Ishikawa (cell line): Measurements from ENCODE around the gene RUNX1.

ENCODE experiments used
- CEBPB ChIP-seq: IDR thresholded peaks from 2 replicates; pipeline ENCODE4 v1.6.1; 2012
- CREB1 ChIP-seq: IDR thresholded peaks from 2 replicates; pipeline ENCODE4 v1.6.1; 2012; ENCODE audit warnings: low read depth
- EGR1 ChIP-seq: IDR thresholded peaks from 2 replicates; pipeline ENCODE4 v1.6.1; 2012
- EP300 ChIP-seq: IDR thresholded peaks from 2 replicates; pipeline ENCODE4 v1.6.1; 2012; ENCODE audit warnings: borderline replicate concordance
- FOXM1 ChIP-seq: IDR thresholded peaks from 2 replicates; pipeline ENCODE4 v1.6.1; 2012; ENCODE audit warnings: low read depth, borderline replicate concordance
- NFIC ChIP-seq: IDR thresholded peaks from 2 replicates; pipeline ENCODE4 v1.6.1; 2012
- RAD21 ChIP-seq: IDR thresholded peaks from 2 replicates; pipeline ENCODE4 v1.6.1; 2012; ENCODE audit warnings: low read depth
- REST ChIP-seq: IDR thresholded peaks from 2 replicates; pipeline ENCODE4 v1.6.1; 2012; ENCODE audit warnings: low read depth, mild to moderate bottlenecking
- TAF1 ChIP-seq: IDR thresholded peaks from 2 replicates; pipeline ENCODE4 v1.6.1; 2012; ENCODE audit warnings: low read depth, mild to moderate bottlenecking
- TCF12 ChIP-seq: IDR thresholded peaks from 2 replicates; pipeline ENCODE4 v1.6.1; 2012; ENCODE audit warnings: low read depth
- TEAD4 ChIP-seq: IDR thresholded peaks from 2 replicates; pipeline ENCODE4 v1.6.1; 2012
- YY1 ChIP-seq: IDR thresholded peaks from 2 replicates; pipeline ENCODE4 v1.6.1; 2012; ENCODE audit warnings: low read depth
- ZBTB7A ChIP-seq: IDR thresholded peaks from 2 replicates; pipeline ENCODE4 v1.6.1; 2012; ENCODE audit warnings: low read depth
- TF ChIP-seq, protein P1 (sequence below): IDR thresholded peaks from 2 replicates; pipeline ENCODE4 v1.6.1; 2012
- TF ChIP-seq, protein P2 (sequence below): IDR thresholded peaks from 2 replicates; pipeline ENCODE4 v1.6.1; 2012

RUNX1 gene

GRCh38 chr21:35051287-35051818 is 2.3 kb upstream of the RUNX1 start:
- TF ChIP-seq CREB1, result no peak
- TF ChIP-seq RAD21, result 0 out of 2 replicates have a peak, but pooled peaks have one; percentile 15

GRCh38 chr21:35050348-35051286 is 1.5 kb upstream of the RUNX1 start:
- no peak for TF ChIP-seq ZBTB7A
- no peak for TF ChIP-seq EGR1
- TF ChIP-seq EP300, result no peak
- no peak for TF ChIP-seq YY1
- TF ChIP-seq CEBPB, result no peak
- TF ChIP-seq RAD21, result no peak
- no peak for TF ChIP-seq TAF1
- no peak for TF ChIP-seq TCF12
- no peak for TF ChIP-seq NFIC
- no peak for TF ChIP-seq CREB1
- TF ChIP-seq TEAD4, result no peak
- TF ChIP-seq, protein P1, sequence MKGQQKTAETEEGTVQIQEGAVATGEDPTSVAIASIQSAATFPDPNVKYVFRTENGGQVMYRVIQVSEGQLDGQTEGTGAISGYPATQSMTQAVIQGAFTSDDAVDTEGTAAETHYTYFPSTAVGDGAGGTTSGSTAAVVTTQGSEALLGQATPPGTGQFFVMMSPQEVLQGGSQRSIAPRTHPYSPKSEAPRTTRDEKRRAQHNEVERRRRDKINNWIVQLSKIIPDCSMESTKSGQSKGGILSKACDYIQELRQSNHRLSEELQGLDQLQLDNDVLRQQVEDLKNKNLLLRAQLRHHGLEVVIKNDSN, result no peak
- TF ChIP-seq REST, result no peak
- TF ChIP-seq FOXM1, result no peak
- TF ChIP-seq, protein P2, sequence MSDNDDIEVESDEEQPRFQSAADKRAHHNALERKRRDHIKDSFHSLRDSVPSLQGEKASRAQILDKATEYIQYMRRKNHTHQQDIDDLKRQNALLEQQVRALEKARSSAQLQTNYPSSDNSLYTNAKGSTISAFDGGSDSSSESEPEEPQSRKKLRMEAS, result no peak

GRCh38 chr21:35048183-35048601 is 910 bp downstream of the RUNX1 start:
- TF ChIP-seq RAD21 (no peak), EP300 (no peak), TCF12 (no peak), CEBPB (no peak), TEAD4 (no peak), NFIC (no peak), TAF1 (no peak), ZBTB7A (no peak), FOXM1 (no peak), EGR1 (no peak), YY1 (no peak), REST (no peak), CREB1 (no peak)
- TF ChIP-seq, protein P2, result no peak
- TF ChIP-seq, protein P1, result no peak

DNA sequence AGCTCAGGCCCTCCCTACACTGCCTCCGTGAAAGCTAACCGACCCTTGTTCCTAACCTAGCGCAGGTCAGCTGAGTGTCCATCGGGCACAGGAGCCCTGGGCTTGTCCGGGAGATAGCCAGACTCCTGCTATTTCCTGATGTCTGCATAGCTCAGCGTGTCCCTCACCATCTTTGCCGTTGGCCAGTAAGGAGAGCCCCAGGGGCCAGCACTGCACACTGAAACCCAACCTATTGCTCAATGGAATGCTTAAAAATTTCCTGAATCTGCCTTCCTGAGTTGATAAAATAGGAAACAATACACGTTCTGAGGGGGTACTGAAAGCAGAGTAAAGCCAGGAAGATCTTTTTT is 2.2 kb downstream of the RUNX1 start:
- TF ChIP-seq NFIC (no peak), REST (no peak), RAD21 (no peak), EGR1 (no peak), CEBPB (no peak), YY1 (no peak), CREB1 (no peak), EP300 (no peak)
